Uterus (tissue), 2 donors: ENCODE data around the gene IGSF1.

Experiments
- CTCF ChIP-seq, 4 experiments: fragments of 200-600 bp in 2 of 4; fragments of 450-650 bp in 2 of 4; sonication (generic) in 2 of 4; IDR thresholded peaks; one replicate each; pipeline ENCODE4 v1.5.1; 2016 to 2019; ENCODE audit warnings: antibody characterized with exemption in 4 of 4, mild to moderate bottlenecking in 2 of 4, moderate library complexity in 1 of 4
- POLR2A ChIP-seq, 2 donors: fragments of 450-650 bp; IDR thresholded peaks; one replicate each; pipeline ENCODE4 v1.6.1; 2016; ENCODE audit warnings: antibody characterized with exemption in 2 of 2, mild to moderate bottlenecking in 1 of 2, moderate library complexity in 1 of 2

GRCh38 chrX:131239057-131239456 is 50.0 kb downstream of the IGSF1 start:
- TF ChIP-seq POLR2A (IDR thresholded peaks at IDR 0.05) (no peak), CTCF (IDR thresholded peaks at IDR 0.05) (no peak)
